Measurements from ENCODE around the gene SARDH. TPM values are rescaled to one million over a fixed set of nuclear protein-coding genes. Genes with fewer than 3 reads are reported as not detected.
A peak's percentile ranks its signal among the peaks of the same experiment; 100 is the strongest.

The SARDH gene
- total and polyA plus RNA-seq, 2 of the 13 experiments (the other 11 are each of a cell fraction or from before 2014, with no cell fraction given) = 11.6 to 34.9 TPM

- TF ChIP-seq GLMP (CRISPR knock-in tag; IDR thresholded peaks at IDR 0.05; ENCODE audit: borderline replicate concordance) (no peak), ATF7 (IDR thresholded peaks at IDR 0.05) (no peak), ATF7 (CRISPR knock-in tag; IDR thresholded peaks at IDR 0.05) (peak; percentile 31; the same call in 1 of the 2 replicates), TOE1 (CRISPR knock-in tag; IDR thresholded peaks at IDR 0.05) (peak; percentile 48; the same call in 1 of the 2 replicates), CC2D1A (CRISPR knock-in tag; IDR thresholded peaks at IDR 0.05) (no peak), ZNF292 (CRISPR knock-in tag; IDR thresholded peaks at IDR 0.05; ENCODE audit: borderline replicate concordance, low read depth) (no peak), FOXO4 (CRISPR knock-in tag; conservative IDR thresholded peaks at IDR 0.05) (no peak), HDAC6 (IDR thresholded peaks at IDR 0.05; ENCODE audit: low read depth, low read length) (no peak), RFX1 (IDR thresholded peaks at IDR 0.05) (no peak), SNAPC4 (CRISPR knock-in tag; IDR thresholded peaks at IDR 0.05) (peak; percentile 77; the same call in 1 of the 2 replicates), PITX1 (CRISPR knock-in tag; IDR thresholded peaks at IDR 0.05) (peak; percentile 8; the same call in 1 of the 2 replicates), THAP9 (CRISPR knock-in tag; IDR thresholded peaks at IDR 0.05; ENCODE audit: borderline replicate concordance) (no peak), CENPBD1 (CRISPR knock-in tag; IDR thresholded peaks at IDR 0.05; ENCODE audit: borderline replicate concordance, low read depth) (no peak), SMAD9 (CRISPR knock-in tag; IDR thresholded peaks at IDR 0.05) (no peak)
- TF ChIP-seq, protein P1, sequence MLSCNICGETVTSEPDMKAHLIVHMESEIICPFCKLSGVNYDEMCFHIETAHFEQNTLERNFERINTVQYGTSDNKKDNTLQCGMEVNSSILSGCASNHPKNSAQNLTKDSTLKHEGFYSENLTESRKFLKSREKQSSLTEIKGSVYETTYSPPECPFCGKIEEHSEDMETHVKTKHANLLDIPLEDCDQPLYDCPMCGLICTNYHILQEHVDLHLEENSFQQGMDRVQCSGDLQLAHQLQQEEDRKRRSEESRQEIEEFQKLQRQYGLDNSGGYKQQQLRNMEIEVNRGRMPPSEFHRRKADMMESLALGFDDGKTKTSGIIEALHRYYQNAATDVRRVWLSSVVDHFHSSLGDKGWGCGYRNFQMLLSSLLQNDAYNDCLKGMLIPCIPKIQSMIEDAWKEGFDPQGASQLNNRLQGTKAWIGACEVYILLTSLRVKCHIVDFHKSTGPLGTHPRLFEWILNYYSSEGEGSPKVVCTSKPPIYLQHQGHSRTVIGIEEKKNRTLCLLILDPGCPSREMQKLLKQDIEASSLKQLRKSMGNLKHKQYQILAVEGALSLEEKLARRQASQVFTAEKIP (CRISPR knock-in tag; IDR thresholded peaks at IDR 0.05; ENCODE audit: borderline replicate concordance) = no peak
Measured at GRCh38 chr9:133737774-133738639, at the start of gene SARDH (continued).
